ENCODE measurements around the gene CDC20B.

Gene CDC20B

GRCh38 chr5:55175781-55176175, 2.8 kb upstream of the CDC20B start:
- TF ChIP-seq CTCF (IDR thresholded peaks at IDR 0.05): no peak

GRCh38 chr5:55173687-55174230, 782 bp upstream of the CDC20B start:
- no peak for TF ChIP-seq CTCF (IDR thresholded peaks at IDR 0.05)

GRCh38 chr5:55172051-55172899, 702 bp downstream of the CDC20B start:
- TF ChIP-seq CTCF (IDR thresholded peaks at IDR 0.05): peak; percentile 84

GRCh38 chr5:55171471-55171870, 1.5 kb downstream of the CDC20B start:
- no peak for TF ChIP-seq CTCF (IDR thresholded peaks at IDR 0.05)

GRCh38 chr5:55162666-55163065, 10.3 kb downstream of the CDC20B start:
- no peak for TF ChIP-seq CTCF (IDR thresholded peaks at IDR 0.05)

- no peak for TF ChIP-seq CTCF (IDR thresholded peaks at IDR 0.05)
Observed at GRCh38 chr5:55160493-55161209, 12.3 kb downstream of the CDC20B start.

GRCh38 chr5:55159763-55160492, 13.0 kb downstream of the CDC20B start, which contains the start of gene GPX8:
Gene GPX8, plus strand, starts transcription at chr5:55160171. Its CDS starts 22 bp downstream, at chr5:55160193.
- TF ChIP-seq CTCF (IDR thresholded peaks at IDR 0.05): peak; percentile 72; the same call in 1 of the 2 replicates
